Muscle of back (tissue), 11 donors: ENCODE results near the gene C2CD2. TPM values are rescaled to one million over a fixed set of nuclear protein-coding genes. Genes with fewer than 3 reads are reported as not detected.
A peak's percentile ranks its signal among the peaks of the same experiment; 100 is the strongest.

Experiments used
- DNase-seq, 3 donors: peaks; one replicate each; pipeline versions ENCODE4 v3.0.0 to v3.0.0-alpha.2; 2013
- polyA plus RNA-seq, 10 donors: library from polyadenylated mRNA; unstranded; fragments of 120-200 nt; gene quantifications; one replicate each; pipeline ENCODE4 v1.2.1, GENCODE V29; 2013; ENCODE audit not compliant: insufficient read length in 10 of 10

C2CD2 gene
- polyA plus RNA-seq, 10 donors, result 6.5 to 13.1 (median 10.9) TPM

GRCh38 chr21:41914965-41915364, 38.9 kb downstream of the C2CD2 start:
- DNase-seq, result no peak

- DNase-seq, result no peak
Measured at GRCh38 chr21:41914358-41914757, 39.5 kb downstream of the C2CD2 start.

- no peak for DNase-seq
Measured at GRCh38 chr21:41913230-41913629, 40.6 kb downstream of the C2CD2 start.

- no peak for DNase-seq
Measured at GRCh38 chr21:41908829-41909228, 45.0 kb downstream of the C2CD2 start.

- no peak for DNase-seq
Measured at GRCh38 chr21:41907496-41908258, 46.1 kb downstream of the C2CD2 start.

- no peak for DNase-seq
Measured at GRCh38 chr21:41906770-41907169, 47.0 kb downstream of the C2CD2 start.

GRCh38 chr21:41903559-41904351, 50.1 kb downstream of the C2CD2 start:
- DNase-seq, result no peak

- DNase-seq, result no peak
Measured at GRCh38 chr21:41902946-41903345, 50.9 kb downstream of the C2CD2 start.

- no peak for DNase-seq
Measured at GRCh38 chr21:41901782-41902181, 52.0 kb downstream of the C2CD2 start.

GRCh38 chr21:41901099-41901498, 52.7 kb downstream of the C2CD2 start:
- DNase-seq, result no peak

- DNase-seq, result no peak
Measured at GRCh38 chr21:41900401-41900800, 53.4 kb downstream of the C2CD2 start.

GRCh38 chr21:41899426-41900202, 54.2 kb downstream of the C2CD2 start:
- DNase-seq, result no peak

GRCh38 chr21:41898998-41899397, 54.8 kb downstream of the C2CD2 start:
- no peak for DNase-seq

GRCh38 chr21:41897700-41898099, 56.1 kb downstream of the C2CD2 start:
- DNase-seq, result no peak

GRCh38 chr21:41897047-41897669, 56.7 kb downstream of the C2CD2 start:
- DNase-seq, result no peak

- DNase-seq, result no peak
Measured at GRCh38 chr21:41895643-41896493, 58.0 kb downstream of the C2CD2 start.

- DNase-seq, result peak in 1 of 3 donors; percentile 49
Measured at GRCh38 chr21:41894922-41895557, 58.8 kb downstream of the C2CD2 start.

- no peak for DNase-seq
Measured at GRCh38 chr21:41894511-41894910, 59.3 kb downstream of the C2CD2 start.

- DNase-seq, result no peak
Measured at GRCh38 chr21:41892726-41893125, 61.1 kb downstream of the C2CD2 start.

- DNase-seq, result no peak
Measured at GRCh38 chr21:41891132-41891531, 62.7 kb downstream of the C2CD2 start.
